ENCODE data around the gene ITGA5.

Gene ITGA5

GRCh38 chr12:54431911-54432814, 13.1 kb upstream of the ITGA5 start:
- Histone ChIP-seq H3K4me3 (no peak overlapping the region), H3K27ac (peak overlapping the region in 14 of 21 experiments; percentile 4 to 65 (median 38))

GRCh38 chr12:54430471-54431069, 11.5 kb upstream of the ITGA5 start:
- Histone ChIP-seq H3K27ac (no peak overlapping the region), H3K4me3 (no peak overlapping the region)

GRCh38 chr12:54429014-54429471, 10.0 kb upstream of the ITGA5 start:
- H3K4me3 ChIP-seq = no peak overlapping the region
- peak overlapping the region in 14 of 21 experiments; percentile 2 to 82 (median 46) for H3K27ac ChIP-seq

- H3K27ac ChIP-seq = peak overlapping the region in 15 of 21 experiments; percentile 2 to 82 (median 25)
These were observed 9.3 kb upstream of the ITGA5 start for GRCh38 chr12:54428050-54429013.

GRCh38 chr12:54427106-54427505, 8.0 kb upstream of the ITGA5 start:
- Histone ChIP-seq H3K4me3 (no peak overlapping the region), H3K27ac (peak overlapping the region in 11 of 21 experiments; percentile 5 to 82 (median 44))

More at GRCh38 chr12:54428050-54429013, 9.3 kb upstream of the ITGA5 start:
- H3K4me3 ChIP-seq = no peak overlapping the region

- H3K4me3 ChIP-seq = no peak overlapping the region
- peak overlapping the region in 8 of 21 experiments; percentile 6 to 82 (median 44) for H3K27ac ChIP-seq
These were observed 7.6 kb upstream of the ITGA5 start for GRCh38 chr12:54426690-54427089.

- Histone ChIP-seq H3K4me3 (no peak overlapping the region), H3K27ac (peak overlapping the region in 1 of 21 experiments; percentile 21)
These were observed 6.6 kb upstream of the ITGA5 start for GRCh38 chr12:54425702-54426101.

GRCh38 chr12:54424224-54424623, 5.2 kb upstream of the ITGA5 start:
- peak overlapping the region in 2 of 21 experiments; percentile 22 to 51 for H3K27ac ChIP-seq
- H3K4me3 ChIP-seq = no peak overlapping the region

- Histone ChIP-seq H3K4me3 (no peak overlapping the region), H3K27ac (peak overlapping the region in 2 of 21 experiments; percentile 27 to 51)
These were observed 4.7 kb upstream of the ITGA5 start for GRCh38 chr12:54423816-54424150.

GRCh38 chr12:54421879-54422250, 2.8 kb upstream of the ITGA5 start:
- Histone ChIP-seq H3K4me3 (no peak overlapping the region), H3K27ac (peak overlapping the region in 9 of 21 experiments; percentile 9 to 98 (median 55))

- Histone ChIP-seq H3K27ac (peak overlapping the region in 15 of 21 experiments; percentile 10 to 98 (median 55)), H3K4me3 (no peak overlapping the region)
These were observed 2.3 kb upstream of the ITGA5 start for GRCh38 chr12:54421175-54421878.

- Histone ChIP-seq H3K4me3 (no peak overlapping the region), H3K27ac (peak overlapping the region in 17 of 21 experiments; percentile 10 to 98 (median 51))
These were observed 1.7 kb upstream of the ITGA5 start for GRCh38 chr12:54420766-54421144.

- Histone ChIP-seq H3K4me3 (peak overlapping the region; percentile 59 to 99 (median 79)), H3K27ac (peak overlapping the region; percentile 73 to 99 (median 94))
These were observed 502 bp downstream of the ITGA5 start for GRCh38 chr12:54418441-54419087.

GRCh38 chr12:54417712-54418440, 1.2 kb downstream of the ITGA5 start:
- H3K4me3 ChIP-seq = peak overlapping the region; percentile 59 to 99 (median 79)
- H3K27ac ChIP-seq = peak overlapping the region; percentile 73 to 99 (median 94)

GRCh38 chr12:54416687-54417603, 2.1 kb downstream of the ITGA5 start:
- H3K4me3 ChIP-seq = peak overlapping the region; percentile 59 to 99 (median 79)
- peak overlapping the region in 20 of 21 experiments; percentile 89 to 99 (median 94) for H3K27ac ChIP-seq

- H3K4me3 ChIP-seq = no peak overlapping the region
- H3K27ac ChIP-seq = peak overlapping the region in 17 of 21 experiments; percentile 3 to 99 (median 55)
These were observed 3.7 kb downstream of the ITGA5 start for GRCh38 chr12:54415221-54415929.

All from skin epidermis (tissue), 12 donors.